Measurements from ENCODE around the gene RALGDS. TPM values are rescaled to one million over a fixed set of nuclear protein-coding genes. Genes with fewer than 3 reads are reported as not detected.
A peak's percentile ranks its signal among the peaks of the same experiment; 100 is the strongest.

RALGDS gene
- total RNA-seq, 1 donor from 2014 or later: 449 TPM

- Mint-ChIP-seq H3K4me3 (ENCODE audit: unreplicated experiment) (no peak overlapping the region), H3K27me3 (ENCODE audit: unreplicated experiment) (peaks cover 12% of the 10 kb centered on the region), H3K27ac (ENCODE audit: unreplicated experiment) (no peak overlapping the region), H3K36me3 (ENCODE audit: unreplicated experiment) (no peaks in the 10 kb centered on the region), H3K9me3 (ENCODE audit: unreplicated experiment) (peaks cover 17% of the 10 kb centered on the region), H3K4me1 (ENCODE audit: low read depth, unreplicated experiment) (peaks cover 4% of the 10 kb centered on the region)
- DNase-seq: peak; percentile 12
- no peak for TF ChIP-seq CTCF (IDR thresholded peaks at IDR 0.05; ENCODE audit: partially characterized antibody, unreplicated experiment)
Measured at GRCh38 chr9:133151601-133152525, 30.8 kb upstream of the RALGDS start.

- Mint-ChIP-seq H3K4me3 (ENCODE audit: unreplicated experiment) (no peak overlapping the region), H3K9me3 (ENCODE audit: unreplicated experiment) (peaks cover 20% of the 10 kb centered on the region), H3K36me3 (ENCODE audit: unreplicated experiment) (no peaks in the 10 kb centered on the region), H3K27me3 (ENCODE audit: unreplicated experiment) (peaks cover 17% of the 10 kb centered on the region), H3K27ac (ENCODE audit: unreplicated experiment) (no peak overlapping the region), H3K4me1 (ENCODE audit: low read depth, unreplicated experiment) (peaks cover 8% of the 10 kb centered on the region)
- peak; percentile 8 for DNase-seq
- TF ChIP-seq CTCF (IDR thresholded peaks at IDR 0.05; ENCODE audit: partially characterized antibody, unreplicated experiment): no peak
Measured at GRCh38 chr9:133151041-133151440, 30.0 kb upstream of the RALGDS start.

- Mint-ChIP-seq H3K36me3 (ENCODE audit: unreplicated experiment) (no peaks in the 10 kb centered on the region), H3K27ac (ENCODE audit: unreplicated experiment) (peak overlapping the region; percentile 43), H3K4me3 (ENCODE audit: unreplicated experiment) (peak overlapping the region; percentile 42), H3K9me3 (ENCODE audit: unreplicated experiment) (peaks cover 29% of the 10 kb centered on the region), H3K4me1 (ENCODE audit: low read depth, unreplicated experiment) (peaks cover 22% of the 10 kb centered on the region), H3K27me3 (ENCODE audit: unreplicated experiment) (peaks cover 25% of the 10 kb centered on the region)
- TF ChIP-seq CTCF (IDR thresholded peaks at IDR 0.05; ENCODE audit: partially characterized antibody, unreplicated experiment): no peak
- peak; percentile 81 for DNase-seq
Measured at GRCh38 chr9:133149130-133150015, 28.3 kb upstream of the RALGDS start.

- H3K4me1 Mint-ChIP-seq (ENCODE audit: low read depth, unreplicated experiment): peaks cover 22% of the 10 kb centered on the region
- H3K9me3 Mint-ChIP-seq (ENCODE audit: unreplicated experiment): peaks cover 33% of the 10 kb centered on the region
- H3K36me3 Mint-ChIP-seq (ENCODE audit: unreplicated experiment): no peaks in the 10 kb centered on the region
- peak overlapping the region; percentile 98 for H3K27ac Mint-ChIP-seq (ENCODE audit: unreplicated experiment)
- no peak for DNase-seq
- peak overlapping the region; percentile 98 for H3K4me3 Mint-ChIP-seq (ENCODE audit: unreplicated experiment)
- TF ChIP-seq CTCF (IDR thresholded peaks at IDR 0.05; ENCODE audit: partially characterized antibody, unreplicated experiment): no peak
- peaks cover 25% of the 10 kb centered on the region for H3K27me3 Mint-ChIP-seq (ENCODE audit: unreplicated experiment)
Measured at GRCh38 chr9:133148199-133149129, 27.4 kb upstream of the RALGDS start.
